Fibroblast of lung (primary cell): ENCODE measurements around the gene SORBS1. TPM values are rescaled to one million over a fixed set of nuclear protein-coding genes. Genes with fewer than 3 reads are reported as not detected.

ENCODE experiments used
- DNase-seq, 2 donors: peaks; one replicate each; pipeline versions ENCODE4 v3.0.0 to v3.0.0-alpha.2; 2010; ENCODE audit warnings: low read depth in 2 of 2
- H2AFZ ChIP-seq: 2 replicates; pipeline ENCODE4 v1.5.1; 2012; ENCODE audit warnings: low read length, control low read depth, inconsistent platforms
- H3K27ac ChIP-seq: 2 replicates; pipeline ENCODE4 v1.5.1; 2011; ENCODE audit warnings: low read length, control low read depth; ENCODE audit not compliant: insufficient read depth
- H3K27me3 ChIP-seq: 2 replicates; pipeline ENCODE4 v1.5.1; 2011; ENCODE audit warnings: mild to moderate bottlenecking, low read length; ENCODE audit not compliant: control insufficient read depth, insufficient read depth
- H3K36me3 ChIP-seq: 2 replicates; pipeline ENCODE4 v1.5.1; 2011; ENCODE audit warnings: low read length; ENCODE audit not compliant: control insufficient read depth, insufficient read depth
- H3K4me1 ChIP-seq: 2 replicates; pipeline ENCODE4 v1.5.1; 2011; ENCODE audit warnings: low read length; ENCODE audit not compliant: control insufficient read depth, insufficient read depth; ENCODE audit errors: extremely low read depth
- H3K4me2 ChIP-seq: 2 replicates; pipeline ENCODE4 v1.5.1; 2011; ENCODE audit warnings: low read length, control low read depth; ENCODE audit not compliant: insufficient read depth; ENCODE audit errors: extremely low read depth
- H3K4me3 ChIP-seq, 4 experiments: fragments of 200-600 bp in 1 of 4; sonication (generic) in 1 of 4; replicated peaks in 1 of 4; 2 replicates each; pipeline ENCODE4 v1.5.1; 2011 to 2016; ENCODE audit warnings: low read length in 4 of 4, low read depth in 3 of 4, mild to moderate bottlenecking in 3 of 4, control low read depth in 2 of 4, inconsistent platforms in 1 of 4, mixed read lengths in 1 of 4; ENCODE audit not compliant: insufficient read depth in 1 of 4; ENCODE audit errors: control extremely low read depth in 1 of 4
- H3K79me2 ChIP-seq: 2 replicates; pipeline ENCODE4 v1.5.1; 2012; ENCODE audit warnings: mild to moderate bottlenecking, low read length, inconsistent platforms; ENCODE audit not compliant: control insufficient read depth, insufficient read depth
- H3K9ac ChIP-seq: 2 replicates; pipeline ENCODE4 v1.5.1; 2011; ENCODE audit warnings: mild to moderate bottlenecking, low read length, control low read depth; ENCODE audit not compliant: insufficient read depth
- H3K9me3 ChIP-seq: 2 replicates; pipeline ENCODE4 v1.5.1; 2012; ENCODE audit warnings: low read depth, low read length; ENCODE audit not compliant: control insufficient read depth, insufficient read depth
- H4K20me1 ChIP-seq: 2 replicates; pipeline ENCODE4 v1.5.1; 2011; ENCODE audit warnings: low read length; ENCODE audit not compliant: control insufficient read depth, insufficient read depth; ENCODE audit errors: extremely low read depth
- CTCF ChIP-seq, 2 donors: IDR thresholded peaks in 1 of 2; conservative IDR thresholded peaks in 1 of 2; 1 replicate in 1 of 2; 2 replicates in 1 of 2; pipeline ENCODE4 v1.5.1; 2011 to 2012; ENCODE audit warnings: low read length in 2 of 2, control low read depth in 1 of 2, inconsistent platforms in 1 of 2, low read depth in 1 of 2, mild to moderate bottlenecking in 1 of 2
- EZH2 ChIP-seq: IDR thresholded peaks from 2 replicates; pipeline ENCODE4 v1.5.1; 2012; ENCODE audit warnings: low read length, control low read depth, mild to moderate bottlenecking; ENCODE audit errors: missing control alignments
- polyA plus RNA-seq, 2 donors: library from polyadenylated mRNA; depleted of rRNA in 1 of 2; stranded (reverse) in 1 of 2; unstranded in 1 of 2; fragments of >200 nt; gene quantifications; 2 replicates each; pipeline ENCODE4 v1.2.1, GENCODE V29; 2011 to 2012; ENCODE audit warnings: missing spikeins in 1 of 2
- total RNA-seq: library from RNA; depleted of rRNA; stranded (reverse); fragments of >200 nt; gene quantifications from 2 replicates; pipeline ENCODE4 v1.2.1, GENCODE V29; 2014

SORBS1 gene
- total and polyA plus RNA-seq, 2 donors (not counting 1 experiment from before 2014, with no cell fraction given): 0.33 to 0.50 TPM

- Histone ChIP-seq H3K4me2 (no peak overlapping the region), H3K27ac (no peak overlapping the region), H4K20me1 (no peaks in the 10 kb centered on the region), H3K79me2 (no peaks in the 10 kb centered on the region), H3K4me3 (no peak overlapping the region), H3K36me3 (no peaks in the 10 kb centered on the region), H3K9ac (no peak overlapping the region), H3K27me3 (no peaks in the 10 kb centered on the region), H2AFZ (no peak overlapping the region), H3K9me3 (no peaks in the 10 kb centered on the region), H3K4me1 (no peaks in the 10 kb centered on the region)
- no peak for DNase-seq
- no peak for TF ChIP-seq EZH2
- no peak for TF ChIP-seq CTCF (conservative IDR thresholded peaks at IDR 0.05 in 1 of 2, IDR thresholded peaks at IDR 0.05 in 1 of 2; ENCODE audit: low read depth in 1 of 2, low read length in 2 of 2)
These were observed 145.5 kb downstream of the SORBS1 start for GRCh38 chr10:95415621-95416031.

- Histone ChIP-seq H3K27ac (no peak overlapping the region), H2AFZ (no peak overlapping the region), H3K27me3 (no peaks in the 10 kb centered on the region), H3K9ac (no peak overlapping the region), H3K9me3 (no peaks in the 10 kb centered on the region), H3K4me3 (no peak overlapping the region), H3K36me3 (no peaks in the 10 kb centered on the region), H3K4me2 (no peak overlapping the region), H3K79me2 (no peaks in the 10 kb centered on the region), H3K4me1 (no peaks in the 10 kb centered on the region), H4K20me1 (no peaks in the 10 kb centered on the region)
- no peak for DNase-seq
- TF ChIP-seq CTCF (conservative IDR thresholded peaks at IDR 0.05 in 1 of 2, IDR thresholded peaks at IDR 0.05 in 1 of 2; ENCODE audit: low read depth in 1 of 2, low read length in 2 of 2): no peak
- TF ChIP-seq EZH2: no peak
These were observed 146.2 kb downstream of the SORBS1 start for GRCh38 chr10:95414844-95415485.

- Histone ChIP-seq H2AFZ (no peak overlapping the region), H3K4me3 (no peak overlapping the region), H3K4me1 (no peaks in the 10 kb centered on the region), H3K36me3 (no peaks in the 10 kb centered on the region), H3K4me2 (no peak overlapping the region), H3K27ac (no peak overlapping the region), H3K27me3 (no peaks in the 10 kb centered on the region), H3K79me2 (no peaks in the 10 kb centered on the region), H4K20me1 (no peaks in the 10 kb centered on the region), H3K9ac (no peak overlapping the region), H3K9me3 (no peaks in the 10 kb centered on the region)
- no peak for DNase-seq
- no peak for TF ChIP-seq EZH2
- TF ChIP-seq CTCF (conservative IDR thresholded peaks at IDR 0.05 in 1 of 2, IDR thresholded peaks at IDR 0.05 in 1 of 2; ENCODE audit: low read depth in 1 of 2, low read length in 2 of 2): no peak
These were observed 146.9 kb downstream of the SORBS1 start for GRCh38 chr10:95414016-95414830.
